ENCODE data around the gene ENTHD1. TPM values are rescaled to one million over a fixed set of nuclear protein-coding genes. Genes with fewer than 3 reads are reported as not detected.

Gene ENTHD1
- total RNA-seq, 1 donor from 2014 or later, result not detected

GRCh38 chr22:39712751-39713525 lies 180.6 kb downstream of the ENTHD1 start:
- DNase-seq (ENCODE audit: low read depth), result no peak
- no peak for FAIRE-seq
- Histone ChIP-seq H3K4me3 (ENCODE audit: low read depth, low read length) (no peak overlapping the region), H3K36me3 (ENCODE audit: control insufficient read depth, insufficient read depth, low read length) (no peaks in the 10 kb centered on the region), H3K27me3 (ENCODE audit: control insufficient read depth, insufficient read depth, low read length) (peaks cover 3% of the 10 kb centered on the region)
- TF ChIP-seq, protein P1, sequence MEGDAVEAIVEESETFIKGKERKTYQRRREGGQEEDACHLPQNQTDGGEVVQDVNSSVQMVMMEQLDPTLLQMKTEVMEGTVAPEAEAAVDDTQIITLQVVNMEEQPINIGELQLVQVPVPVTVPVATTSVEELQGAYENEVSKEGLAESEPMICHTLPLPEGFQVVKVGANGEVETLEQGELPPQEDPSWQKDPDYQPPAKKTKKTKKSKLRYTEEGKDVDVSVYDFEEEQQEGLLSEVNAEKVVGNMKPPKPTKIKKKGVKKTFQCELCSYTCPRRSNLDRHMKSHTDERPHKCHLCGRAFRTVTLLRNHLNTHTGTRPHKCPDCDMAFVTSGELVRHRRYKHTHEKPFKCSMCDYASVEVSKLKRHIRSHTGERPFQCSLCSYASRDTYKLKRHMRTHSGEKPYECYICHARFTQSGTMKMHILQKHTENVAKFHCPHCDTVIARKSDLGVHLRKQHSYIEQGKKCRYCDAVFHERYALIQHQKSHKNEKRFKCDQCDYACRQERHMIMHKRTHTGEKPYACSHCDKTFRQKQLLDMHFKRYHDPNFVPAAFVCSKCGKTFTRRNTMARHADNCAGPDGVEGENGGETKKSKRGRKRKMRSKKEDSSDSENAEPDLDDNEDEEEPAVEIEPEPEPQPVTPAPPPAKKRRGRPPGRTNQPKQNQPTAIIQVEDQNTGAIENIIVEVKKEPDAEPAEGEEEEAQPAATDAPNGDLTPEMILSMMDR (IDR thresholded peaks at IDR 0.05; ENCODE audit: insufficient read depth, low read length, severe bottlenecking), result no peak

GRCh38 chr22:39712081-39712480 lies 181.5 kb downstream of the ENTHD1 start:
- TF ChIP-seq, protein P1 (IDR thresholded peaks at IDR 0.05; ENCODE audit: insufficient read depth, low read length, severe bottlenecking), result no peak
- DNase-seq (ENCODE audit: low read depth), result no peak
- FAIRE-seq, result no peak
- Histone ChIP-seq H3K4me3 (ENCODE audit: low read depth, low read length) (no peak overlapping the region), H3K36me3 (ENCODE audit: control insufficient read depth, insufficient read depth, low read length) (no peaks in the 10 kb centered on the region), H3K27me3 (ENCODE audit: control insufficient read depth, insufficient read depth, low read length) (peaks cover 3% of the 10 kb centered on the region)

DNA sequence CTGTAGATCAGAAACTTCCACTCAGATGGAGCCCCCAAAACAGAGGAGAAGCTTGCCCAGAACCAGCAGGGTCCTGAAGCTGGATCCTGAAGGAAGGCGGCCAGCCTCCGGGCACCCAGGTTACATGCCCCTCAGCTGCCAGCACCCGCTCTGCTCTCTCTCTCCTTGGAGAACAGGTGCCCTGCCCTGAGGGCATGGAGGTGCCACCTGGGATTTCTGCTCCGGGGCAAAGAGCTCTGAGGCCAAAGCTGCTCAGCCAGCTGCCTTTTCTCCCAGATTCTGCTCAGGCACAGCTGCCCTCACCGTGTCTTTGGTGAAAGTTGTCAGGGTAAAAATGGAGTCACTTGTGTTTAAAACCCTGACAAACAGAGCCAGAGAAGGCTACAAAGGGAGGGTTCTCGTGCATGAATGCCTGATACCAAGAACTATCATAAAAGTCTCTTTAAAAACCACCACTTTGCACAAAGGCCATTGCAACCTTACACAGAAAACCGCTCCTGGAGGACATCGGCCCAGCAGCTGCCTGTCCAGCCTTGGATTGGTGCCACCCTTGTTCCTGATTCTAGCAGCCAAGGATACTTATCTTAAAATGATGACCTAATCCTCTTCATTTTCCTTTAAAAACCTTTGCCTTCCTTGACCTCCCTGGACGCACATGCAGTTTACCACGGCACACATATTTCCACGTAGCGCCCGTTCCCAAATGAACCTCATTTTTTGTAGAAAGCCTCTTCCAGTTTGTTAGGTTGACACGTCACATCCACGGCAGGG lies 183.0 kb downstream of the ENTHD1 start:
- H3K36me3 ChIP-seq (ENCODE audit: control insufficient read depth, insufficient read depth, low read length), result no peaks in the 10 kb centered on the region
- DNase-seq (ENCODE audit: low read depth), result no peak
- FAIRE-seq, result no peak

GRCh38 chr22:39707816-39708215 lies 185.7 kb downstream of the ENTHD1 start:
- TF ChIP-seq, protein P1 (IDR thresholded peaks at IDR 0.05; ENCODE audit: insufficient read depth, low read length, severe bottlenecking), result no peak
- FAIRE-seq, result no peak

More for the DNA sequence above, 183.0 kb downstream of the ENTHD1 start:
- TF ChIP-seq, protein P1 (IDR thresholded peaks at IDR 0.05; ENCODE audit: insufficient read depth, low read length, severe bottlenecking), result no peak
- H3K4me3 ChIP-seq (ENCODE audit: low read depth, low read length), result no peak overlapping the region
- H3K27me3 ChIP-seq (ENCODE audit: control insufficient read depth, insufficient read depth, low read length), result peaks cover 3% of the 10 kb centered on the region

GRCh38 chr22:39707351-39707750 lies 186.2 kb downstream of the ENTHD1 start:
- FAIRE-seq, result no peak
- Histone ChIP-seq H3K36me3 (ENCODE audit: control insufficient read depth, insufficient read depth, low read length) (no peaks in the 10 kb centered on the region), H3K27me3 (ENCODE audit: control insufficient read depth, insufficient read depth, low read length) (peaks cover 3% of the 10 kb centered on the region), H3K4me3 (ENCODE audit: low read depth, low read length) (no peak overlapping the region)
- no peak for DNase-seq (ENCODE audit: low read depth)
- TF ChIP-seq, protein P1 (IDR thresholded peaks at IDR 0.05; ENCODE audit: insufficient read depth, low read length, severe bottlenecking), result no peak

More at GRCh38 chr22:39707816-39708215, 185.7 kb downstream of the ENTHD1 start:
- no peak for DNase-seq (ENCODE audit: low read depth)
- Histone ChIP-seq H3K27me3 (ENCODE audit: control insufficient read depth, insufficient read depth, low read length) (peaks cover 3% of the 10 kb centered on the region), H3K36me3 (ENCODE audit: control insufficient read depth, insufficient read depth, low read length) (no peaks in the 10 kb centered on the region), H3K4me3 (ENCODE audit: low read depth, low read length) (no peak overlapping the region)
